BE2C (cell line): ENCODE data around the gene BRD3.

Experiments used
- DNase-seq: peaks from one replicate; pipeline ENCODE4 v3.0.0-alpha.2; 2020
- H3K27me3 ChIP-seq: fragments of 250-450 bp; sonication (Bioruptor Pico); 2 replicates; pipeline ENCODE4 v1.5.1; 2020; ENCODE audit warnings: mild to moderate bottlenecking
- H3K36me3 ChIP-seq: fragments of 250-450 bp; sonication (Bioruptor Pico); 2 replicates; pipeline ENCODE4 v1.5.1; 2020; ENCODE audit warnings: mild to moderate bottlenecking
- H3K4me1 ChIP-seq: fragments of 250-450 bp; sonication (Bioruptor Pico); 2 replicates; pipeline ENCODE4 v1.5.1; 2020
- H3K4me3 ChIP-seq: 2 replicates; pipeline ENCODE4 v1.5.1; 2011; ENCODE audit warnings: low read depth, low read length
- H3K9me3 ChIP-seq: fragments of 250-450 bp; sonication (Bioruptor Pico); 2 replicates; pipeline ENCODE4 v1.5.1; 2020
- TF ChIP-seq, protein P1 (sequence below): IDR thresholded peaks from 2 replicates; pipeline ENCODE4 v1.5.1; 2012; ENCODE audit warnings: mild to moderate bottlenecking, low read depth, low read length

The BRD3 gene

DNA sequence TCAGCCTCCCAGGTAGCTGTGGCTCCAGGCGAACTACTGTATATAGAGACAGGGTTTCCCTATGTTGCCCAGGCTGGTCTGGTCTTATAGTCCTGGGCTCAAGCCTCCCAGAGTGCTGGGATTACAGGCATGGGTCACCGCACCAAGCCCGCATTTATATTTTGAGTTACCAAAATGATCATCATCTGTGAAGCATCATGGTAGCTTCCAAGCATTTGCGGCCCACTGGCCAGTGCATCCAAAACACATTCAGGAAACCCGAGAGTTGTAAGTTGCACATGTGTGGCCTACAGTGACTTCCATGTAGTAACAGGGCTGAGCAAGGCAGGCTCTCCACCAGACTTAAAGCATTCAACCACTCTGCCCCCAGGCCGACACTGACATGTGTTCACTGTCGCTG is 40.3 kb downstream of the BRD3 start:
- no peak overlapping the region for H3K4me3 ChIP-seq

DNA sequence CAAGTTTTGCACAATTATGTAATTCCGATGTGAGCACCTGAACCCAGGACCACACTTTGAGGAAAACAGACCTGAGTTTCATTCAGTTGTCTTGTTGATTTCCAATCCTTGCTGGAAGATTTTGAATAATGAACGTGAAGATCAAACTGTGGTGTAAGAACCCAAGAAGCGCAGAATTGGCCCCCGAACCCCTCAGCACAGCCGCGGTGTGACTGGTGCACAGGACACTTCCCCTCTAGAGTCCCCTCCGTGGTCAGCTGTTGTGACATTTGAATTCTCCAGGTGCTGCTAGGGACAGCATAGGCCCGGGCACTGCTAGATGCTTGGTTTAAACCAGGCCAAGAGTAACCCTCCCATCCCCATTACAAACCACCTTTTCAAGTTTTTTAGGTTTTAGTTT is 40.8 kb downstream of the BRD3 start:
- no peak for DNase-seq
- Histone ChIP-seq H3K9me3 (no peaks in the 10 kb centered on the region), H3K36me3 (peaks cover 19% of the 10 kb centered on the region), H3K27me3 (no peaks in the 10 kb centered on the region), H3K4me1 (no peaks in the 10 kb centered on the region), H3K4me3 (no peak overlapping the region)
- TF ChIP-seq, protein P1, sequence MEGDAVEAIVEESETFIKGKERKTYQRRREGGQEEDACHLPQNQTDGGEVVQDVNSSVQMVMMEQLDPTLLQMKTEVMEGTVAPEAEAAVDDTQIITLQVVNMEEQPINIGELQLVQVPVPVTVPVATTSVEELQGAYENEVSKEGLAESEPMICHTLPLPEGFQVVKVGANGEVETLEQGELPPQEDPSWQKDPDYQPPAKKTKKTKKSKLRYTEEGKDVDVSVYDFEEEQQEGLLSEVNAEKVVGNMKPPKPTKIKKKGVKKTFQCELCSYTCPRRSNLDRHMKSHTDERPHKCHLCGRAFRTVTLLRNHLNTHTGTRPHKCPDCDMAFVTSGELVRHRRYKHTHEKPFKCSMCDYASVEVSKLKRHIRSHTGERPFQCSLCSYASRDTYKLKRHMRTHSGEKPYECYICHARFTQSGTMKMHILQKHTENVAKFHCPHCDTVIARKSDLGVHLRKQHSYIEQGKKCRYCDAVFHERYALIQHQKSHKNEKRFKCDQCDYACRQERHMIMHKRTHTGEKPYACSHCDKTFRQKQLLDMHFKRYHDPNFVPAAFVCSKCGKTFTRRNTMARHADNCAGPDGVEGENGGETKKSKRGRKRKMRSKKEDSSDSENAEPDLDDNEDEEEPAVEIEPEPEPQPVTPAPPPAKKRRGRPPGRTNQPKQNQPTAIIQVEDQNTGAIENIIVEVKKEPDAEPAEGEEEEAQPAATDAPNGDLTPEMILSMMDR: no peak

More for the DNA sequence above, 40.3 kb downstream of the BRD3 start:
- TF ChIP-seq, protein P1: no peak
- Histone ChIP-seq H3K4me1 (no peaks in the 10 kb centered on the region), H3K36me3 (peaks cover 19% of the 10 kb centered on the region), H3K27me3 (no peaks in the 10 kb centered on the region), H3K9me3 (no peaks in the 10 kb centered on the region)
- no peak for DNase-seq

- Histone ChIP-seq H3K4me1 (no peaks in the 10 kb centered on the region), H3K27me3 (no peaks in the 10 kb centered on the region), H3K9me3 (no peaks in the 10 kb centered on the region), H3K36me3 (peaks cover 15% of the 10 kb centered on the region), H3K4me3 (no peak overlapping the region)
- DNase-seq: no peak
- TF ChIP-seq, protein P1: no peak
Observed at GRCh38 chr9:134026581-134026980, 41.2 kb downstream of the BRD3 start.

DNA sequence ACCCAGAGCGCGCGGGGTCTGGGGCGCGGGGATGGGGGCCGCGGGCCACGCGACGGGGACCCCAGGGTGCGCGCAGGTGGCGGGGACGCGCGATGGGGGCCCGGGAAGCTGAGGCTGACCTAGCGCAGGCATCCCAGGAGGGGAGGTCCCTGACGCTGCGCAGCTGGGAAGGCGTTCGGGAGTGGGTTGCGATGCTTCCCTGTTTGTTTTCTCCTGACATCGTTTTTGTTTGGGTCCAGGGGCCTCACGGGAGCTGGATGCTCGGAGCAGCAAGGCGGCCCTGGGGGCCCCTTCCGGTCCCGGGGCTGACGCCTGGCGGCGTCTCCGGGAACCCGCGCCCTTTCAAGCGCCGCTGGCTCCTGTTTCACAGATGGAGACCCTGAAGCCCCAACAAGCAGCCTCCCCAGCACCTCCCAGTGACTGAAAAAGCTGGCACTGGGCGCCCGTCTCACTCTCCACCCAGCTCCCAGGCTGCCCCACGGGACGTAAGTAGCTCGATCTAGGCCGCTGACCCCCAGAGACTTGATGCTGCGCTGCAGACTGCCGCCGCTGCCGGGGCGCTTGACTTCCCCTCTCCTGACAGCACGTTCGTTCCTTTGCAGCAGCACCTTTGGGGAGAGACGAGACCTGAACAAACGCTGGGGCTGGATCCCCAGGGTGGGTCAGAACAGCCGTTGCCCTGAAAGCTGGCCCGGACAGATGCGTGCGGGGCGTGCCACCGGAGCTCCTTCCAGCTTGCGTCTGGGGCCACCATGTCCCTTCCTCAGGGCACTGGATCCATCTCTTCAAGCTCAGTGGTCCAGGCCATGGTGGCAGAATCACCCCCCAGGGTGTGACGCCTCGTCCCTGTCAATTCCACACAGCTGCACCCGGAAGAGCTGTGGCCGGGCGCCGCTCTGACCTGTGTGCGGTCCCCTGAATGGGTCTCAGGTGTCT is 42.0 kb downstream of the BRD3 start:
- H3K4me1 ChIP-seq: no peaks in the 10 kb centered on the region
- H3K4me3 ChIP-seq: peak overlapping the region; percentile 67
- DNase-seq: peak; percentile 59
- no peaks in the 10 kb centered on the region for H3K9me3 ChIP-seq
- H3K36me3 ChIP-seq: peaks cover 13% of the 10 kb centered on the region
- H3K27me3 ChIP-seq: no peaks in the 10 kb centered on the region
- TF ChIP-seq, protein P1: peak; percentile 33

DNA sequence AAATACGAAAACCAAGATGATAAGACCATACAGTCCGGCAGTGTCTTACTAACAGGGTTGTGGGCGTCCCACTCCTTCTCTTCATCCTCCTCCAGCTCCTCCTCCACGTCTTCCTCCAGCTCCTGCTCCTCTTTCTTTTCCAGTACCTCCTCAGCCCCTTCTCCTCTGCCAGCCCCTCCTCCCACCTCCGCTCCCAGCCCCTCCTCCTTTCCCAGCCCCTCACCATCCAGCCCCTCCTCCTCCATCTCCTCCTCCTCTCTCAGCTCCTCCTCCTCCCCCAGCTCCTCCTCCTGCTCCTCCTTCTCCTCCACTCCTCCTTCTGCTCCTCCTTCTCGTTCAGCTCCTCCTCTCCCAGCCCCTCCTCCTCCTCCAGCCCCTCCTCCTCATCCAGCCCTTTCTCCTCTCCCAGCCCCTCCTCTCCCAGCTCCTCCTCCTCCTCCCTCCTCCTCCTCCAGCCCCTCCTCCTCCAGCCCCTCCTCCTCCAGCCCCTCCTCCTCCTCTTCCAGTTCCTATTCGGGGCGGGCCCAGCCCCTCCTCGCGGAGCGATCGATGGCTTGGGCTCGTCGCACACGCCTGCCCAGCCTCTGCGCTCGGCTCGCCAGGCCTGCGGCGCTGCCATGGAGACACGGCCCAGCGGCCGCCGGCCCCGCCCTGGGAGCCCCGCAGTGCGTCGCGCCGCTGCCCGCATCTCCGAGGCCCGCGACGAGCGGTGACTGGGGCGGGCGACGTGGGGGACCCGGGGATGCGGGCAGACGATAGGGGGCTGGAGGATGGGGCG is 42.8 kb downstream of the BRD3 start, which contains the start of gene BRD3OS:
Gene BRD3OS, plus strand, starts transcription at position 654 of the 778 bp plus-strand sequence. CDS start 1,267 bp downstream, outside the sequence.
- H3K27me3 ChIP-seq: no peaks in the 10 kb centered on the region
- peak; percentile 99 for DNase-seq
- peaks cover 10% of the 10 kb centered on the region; the same call in 1 of the 2 replicates for H3K36me3 ChIP-seq
- H3K4me3 ChIP-seq: peak within 1 kb of the TSS; percentile 67
- H3K9me3 ChIP-seq: no peaks in the 10 kb centered on the region
- TF ChIP-seq, protein P1: no peak
- no peaks in the 10 kb centered on the region for H3K4me1 ChIP-seq
